K562 (cell line): ENCODE measurements around the gene ZNF787. TPM values are rescaled to one million over a fixed set of nuclear protein-coding genes. Genes with fewer than 3 reads are reported as not detected.

Experiments used
- CBX3 ChIP-seq, 2 experiments: IDR thresholded peaks; 1 replicate in 1 of 2; 2 replicates in 1 of 2; pipeline ENCODE4 v1.6.1; 2012; ENCODE audit warnings: inconsistent platforms in 2 of 2, low read length in 2 of 2, borderline replicate concordance in 1 of 2, control low read depth in 1 of 2
- HDGF ChIP-seq: fragments of 450-650 bp; IDR thresholded peaks from 2 replicates; pipeline ENCODE4 v1.6.1; 2016
- HNRNPK ChIP-seq: fragments of 200-400 bp; formaldehyde crosslinking; IDR thresholded peaks from one replicate; pipeline ENCODE4 v1.6.1; 2018; ENCODE audit warnings: mild to moderate bottlenecking, low read depth, low read length; ENCODE audit not compliant: poor library complexity, severe bottlenecking
- KLF13 ChIP-seq: fragments of 450-650 bp; IDR thresholded peaks from 2 replicates; pipeline ENCODE4 v1.6.1; 2016; ENCODE audit warnings: missing genetic modification characterization, low read depth, mild to moderate bottlenecking, missing compliant biosample characterization, moderate library complexity, borderline replicate concordance
- MECOM ChIP-seq: fragments of 250-450 bp; sonication (Bioruptor Pico); IDR thresholded peaks from 2 replicates; pipeline ENCODE4 v1.8.0; 2022; ENCODE audit warnings: inconsistent platforms
- TAF9B ChIP-seq: fragments of 450-650 bp; IDR thresholded peaks from 2 replicates; pipeline ENCODE4 v1.6.1; 2018; ENCODE audit warnings: mild to moderate bottlenecking; ENCODE audit not compliant: partially characterized antibody
- TRIM28 ChIP-seq: fragments of 450-650 bp; IDR thresholded peaks from 2 replicates; pipeline ENCODE4 v1.6.1; 2017
- ZC3H4 ChIP-seq: sonication (generic); formaldehyde crosslinking; IDR thresholded peaks from 2 replicates; pipeline ENCODE4 v1.9.0; 2021; ENCODE audit warnings: missing genetic modification reagents, borderline replicate concordance
- ZNF175 ChIP-seq: fragments of 200-800 bp; sonication (Bioruptor generic); IDR thresholded peaks from 2 replicates; pipeline ENCODE4 v1.6.1; 2016; ENCODE audit warnings: low read depth, mild to moderate bottlenecking, missing genetic modification characterization, missing compliant biosample characterization
- polyA plus RNA-seq, 8 experiments: library from polyadenylated mRNA; depleted of rRNA in 4 of 8; stranded (reverse) in 5 of 8; unstranded in 3 of 8; fragments of >200 nt; fragmentation: Nextera tagmentation in 2 of 8; fragmentation: Illumina TruSeq in 1 of 8; extraction: Ambion mirVana in 2 of 8; extraction: Trizol in 1 of 8; gene quantifications; 2 replicates each; pipeline versions ENCODE4 v1.2.1 to v1.2.3, GENCODE V29; 2011 to 2014; ENCODE audit warnings: inconsistent platforms in 1 of 8, missing spikeins in 1 of 8
- total RNA-seq, 7 experiments: library from RNA; depleted of rRNA in 6 of 7; stranded (reverse); fragments of >200 nt in 6 of 7; fragmentation: Illumina TruSeq in 2 of 7; extraction: Trizol in 2 of 7; gene quantifications; 2 replicates each; pipeline versions ENCODE4 v1.2.1 to v1.2.3, GENCODE V29; 2011 to 2021; ENCODE audit warnings: low replicate concordance in 1 of 7
- TF ChIP-seq, protein P1 (sequence below), 3 experiments: fragments of 200-800 bp in 1 of 3; sonication (Bioruptor generic) in 1 of 3; sonication (generic) in 1 of 3; formaldehyde crosslinking in 1 of 3; IDR thresholded peaks; 2 replicates each; pipeline versions ENCODE4 v1.6.1 to v1.8.0; 2016 to 2022; ENCODE audit warnings: mild to moderate bottlenecking in 2 of 3, missing compliant biosample characterization in 2 of 3, missing genetic modification characterization in 2 of 3, missing genetic modification reagents in 1 of 3
- TF ChIP-seq, protein P2 (sequence below): fragments of 450-650 bp; formaldehyde crosslinking; IDR thresholded peaks from 2 replicates; pipeline ENCODE4 v1.4.0; 2020; ENCODE audit warnings: mild to moderate bottlenecking, mixed read lengths
- TF ChIP-seq, protein P3 (sequence below): sonication (generic); formaldehyde crosslinking; IDR thresholded peaks from 2 replicates; pipeline ENCODE4 v1.8.1; 2023; ENCODE audit warnings: mild to moderate bottlenecking, missing genetic modification reagents
- TF ChIP-seq, protein P4 (sequence below): sonication (generic); formaldehyde crosslinking; IDR thresholded peaks from 2 replicates; pipeline ENCODE4 v1.8.0; 2022; ENCODE audit warnings: missing genetic modification reagents, mild to moderate bottlenecking, borderline replicate concordance
- TF ChIP-seq, protein P5 (sequence below): sonication (generic); formaldehyde crosslinking; IDR thresholded peaks from 2 replicates; pipeline ENCODE4 v1.8.1; 2023; ENCODE audit warnings: mild to moderate bottlenecking, missing genetic modification reagents

Gene ZNF787
- total and polyA plus RNA-seq, 9 of the 15 experiments (the other 6 are each of a cell fraction or from before 2014, with no cell fraction given) = 0.45 to 77.6 (median 7.3) TPM

DNA sequence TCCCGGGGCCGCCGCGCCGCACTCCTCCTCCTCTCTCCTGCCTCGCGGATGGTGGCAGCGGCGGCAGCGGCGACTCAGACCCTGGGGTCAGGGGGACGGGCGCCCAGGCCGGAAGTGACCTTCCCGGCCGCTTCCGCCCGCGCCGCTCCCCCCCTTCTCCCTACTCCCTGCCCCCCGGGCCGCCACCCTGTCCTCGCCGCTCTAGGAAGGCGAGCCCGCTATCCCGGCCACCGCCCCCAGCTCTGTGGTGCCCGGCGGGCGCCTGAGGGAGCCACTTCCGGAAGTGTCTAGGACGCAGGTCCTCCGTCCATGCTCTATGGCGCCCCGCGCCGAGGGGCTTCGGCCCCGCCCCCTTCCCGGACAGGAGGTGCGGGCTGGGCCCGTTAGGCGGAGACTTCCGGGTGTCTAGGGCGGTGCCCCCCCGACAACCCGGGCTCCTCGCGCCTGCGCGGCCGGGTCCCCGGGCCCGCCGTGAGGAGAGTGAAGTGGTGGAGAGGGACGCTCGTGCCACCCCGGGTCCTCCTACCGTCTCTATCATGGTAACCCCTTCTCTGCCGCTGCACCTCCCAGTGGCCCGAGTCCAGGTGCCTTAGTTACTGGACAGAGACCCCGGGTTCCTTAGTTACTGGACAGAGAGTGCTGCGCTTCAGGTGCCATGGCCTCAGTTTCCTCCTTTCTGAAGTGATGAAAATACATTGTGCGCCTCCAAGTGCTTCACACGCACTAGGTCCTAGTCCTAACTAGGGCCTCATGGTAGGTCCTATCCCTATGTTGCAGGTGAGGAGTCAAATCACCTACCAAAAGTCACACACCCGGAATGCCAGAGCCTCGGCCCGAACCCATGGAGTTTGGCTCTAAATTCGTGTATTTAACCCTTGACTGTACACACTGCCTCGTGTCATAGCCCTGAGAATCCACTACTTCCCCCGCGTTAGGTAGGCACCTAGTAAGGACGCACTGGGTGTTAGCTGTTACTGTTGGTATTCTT, at the start of gene ZNF787 (continued):
- TF ChIP-seq HDGF (no peak), TAF9B (peak; percentile 30), MECOM (no peak), HNRNPK (peak; percentile 56), CBX3 (IDR thresholded peaks at IDR 0.05; ENCODE audit: borderline replicate concordance in 1 of 2, low read length in 2 of 2) (no peak), ZC3H4 (CRISPR knock-in tag) (no peak), ZNF175 (no peak), KLF13 (peak; percentile 82), TRIM28 (no peak)
- TF ChIP-seq, protein P1, sequence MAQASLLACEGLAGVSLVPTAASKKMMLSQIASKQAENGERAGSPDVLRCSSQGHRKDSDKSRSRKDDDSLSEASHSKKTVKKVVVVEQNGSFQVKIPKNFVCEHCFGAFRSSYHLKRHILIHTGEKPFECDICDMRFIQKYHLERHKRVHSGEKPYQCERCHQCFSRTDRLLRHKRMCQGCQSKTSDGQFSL (CRISPR knock-in tag; IDR thresholded peaks at IDR 0.05) = peak; percentile 99
- TF ChIP-seq, protein P1 (tag; IDR thresholded peaks at IDR 0.05) = peak in 1 of 2 experiments; percentile 95; a peak in 2 of 4 replicates
- TF ChIP-seq, protein P2, sequence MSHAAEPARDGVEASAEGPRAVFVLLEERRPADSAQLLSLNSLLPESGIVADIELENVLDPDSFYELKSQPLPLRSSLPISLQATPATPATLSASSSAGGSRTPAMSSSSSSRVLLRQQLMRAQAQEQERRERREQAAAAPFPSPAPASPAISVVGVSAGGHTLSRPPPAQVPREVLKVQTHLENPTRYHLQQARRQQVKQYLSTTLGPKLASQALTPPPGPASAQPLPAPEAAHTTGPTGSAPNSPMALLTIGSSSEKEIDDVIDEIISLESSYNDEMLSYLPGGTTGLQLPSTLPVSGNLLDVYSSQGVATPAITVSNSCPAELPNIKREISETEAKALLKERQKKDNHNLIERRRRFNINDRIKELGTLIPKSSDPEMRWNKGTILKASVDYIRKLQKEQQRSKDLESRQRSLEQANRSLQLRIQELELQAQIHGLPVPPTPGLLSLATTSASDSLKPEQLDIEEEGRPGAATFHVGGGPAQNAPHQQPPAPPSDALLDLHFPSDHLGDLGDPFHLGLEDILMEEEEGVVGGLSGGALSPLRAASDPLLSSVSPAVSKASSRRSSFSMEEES (CRISPR knock-in tag) = no peak
- TF ChIP-seq, protein P3, sequence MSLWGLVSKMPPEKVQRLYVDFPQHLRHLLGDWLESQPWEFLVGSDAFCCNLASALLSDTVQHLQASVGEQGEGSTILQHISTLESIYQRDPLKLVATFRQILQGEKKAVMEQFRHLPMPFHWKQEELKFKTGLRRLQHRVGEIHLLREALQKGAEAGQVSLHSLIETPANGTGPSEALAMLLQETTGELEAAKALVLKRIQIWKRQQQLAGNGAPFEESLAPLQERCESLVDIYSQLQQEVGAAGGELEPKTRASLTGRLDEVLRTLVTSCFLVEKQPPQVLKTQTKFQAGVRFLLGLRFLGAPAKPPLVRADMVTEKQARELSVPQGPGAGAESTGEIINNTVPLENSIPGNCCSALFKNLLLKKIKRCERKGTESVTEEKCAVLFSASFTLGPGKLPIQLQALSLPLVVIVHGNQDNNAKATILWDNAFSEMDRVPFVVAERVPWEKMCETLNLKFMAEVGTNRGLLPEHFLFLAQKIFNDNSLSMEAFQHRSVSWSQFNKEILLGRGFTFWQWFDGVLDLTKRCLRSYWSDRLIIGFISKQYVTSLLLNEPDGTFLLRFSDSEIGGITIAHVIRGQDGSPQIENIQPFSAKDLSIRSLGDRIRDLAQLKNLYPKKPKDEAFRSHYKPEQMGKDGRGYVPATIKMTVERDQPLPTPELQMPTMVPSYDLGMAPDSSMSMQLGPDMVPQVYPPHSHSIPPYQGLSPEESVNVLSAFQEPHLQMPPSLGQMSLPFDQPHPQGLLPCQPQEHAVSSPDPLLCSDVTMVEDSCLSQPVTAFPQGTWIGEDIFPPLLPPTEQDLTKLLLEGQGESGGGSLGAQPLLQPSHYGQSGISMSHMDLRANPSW (CRISPR knock-in tag) = no peak
- TF ChIP-seq, protein P4, sequence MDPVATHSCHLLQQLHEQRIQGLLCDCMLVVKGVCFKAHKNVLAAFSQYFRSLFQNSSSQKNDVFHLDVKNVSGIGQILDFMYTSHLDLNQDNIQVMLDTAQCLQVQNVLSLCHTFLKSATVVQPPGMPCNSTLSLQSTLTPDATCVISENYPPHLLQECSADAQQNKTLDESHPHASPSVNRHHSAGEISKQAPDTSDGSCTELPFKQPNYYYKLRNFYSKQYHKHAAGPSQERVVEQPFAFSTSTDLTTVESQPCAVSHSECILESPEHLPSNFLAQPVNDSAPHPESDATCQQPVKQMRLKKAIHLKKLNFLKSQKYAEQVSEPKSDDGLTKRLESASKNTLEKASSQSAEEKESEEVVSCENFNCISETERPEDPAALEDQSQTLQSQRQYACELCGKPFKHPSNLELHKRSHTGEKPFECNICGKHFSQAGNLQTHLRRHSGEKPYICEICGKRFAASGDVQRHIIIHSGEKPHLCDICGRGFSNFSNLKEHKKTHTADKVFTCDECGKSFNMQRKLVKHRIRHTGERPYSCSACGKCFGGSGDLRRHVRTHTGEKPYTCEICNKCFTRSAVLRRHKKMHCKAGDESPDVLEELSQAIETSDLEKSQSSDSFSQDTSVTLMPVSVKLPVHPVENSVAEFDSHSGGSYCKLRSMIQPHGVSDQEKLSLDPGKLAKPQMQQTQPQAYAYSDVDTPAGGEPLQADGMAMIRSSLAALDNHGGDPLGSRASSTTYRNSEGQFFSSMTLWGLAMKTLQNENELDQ (CRISPR knock-in tag) = no peak
- TF ChIP-seq, protein P5, sequence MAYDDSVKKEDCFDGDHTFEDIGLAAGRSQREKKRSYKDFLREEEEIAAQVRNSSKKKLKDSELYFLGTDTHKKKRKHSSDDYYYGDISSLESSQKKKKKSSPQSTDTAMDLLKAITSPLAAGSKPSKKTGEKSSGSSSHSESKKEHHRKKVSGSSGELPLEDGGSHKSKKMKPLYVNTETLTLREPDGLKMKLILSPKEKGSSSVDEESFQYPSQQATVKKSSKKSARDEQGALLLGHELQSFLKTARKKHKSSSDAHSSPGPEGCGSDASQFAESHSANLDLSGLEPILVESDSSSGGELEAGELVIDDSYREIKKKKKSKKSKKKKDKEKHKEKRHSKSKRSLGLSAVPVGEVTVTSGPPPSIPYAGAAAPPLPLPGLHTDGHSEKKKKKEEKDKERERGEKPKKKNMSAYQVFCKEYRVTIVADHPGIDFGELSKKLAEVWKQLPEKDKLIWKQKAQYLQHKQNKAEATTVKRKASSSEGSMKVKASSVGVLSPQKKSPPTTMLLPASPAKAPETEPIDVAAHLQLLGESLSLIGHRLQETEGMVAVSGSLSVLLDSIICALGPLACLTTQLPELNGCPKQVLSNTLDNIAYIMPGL (CRISPR knock-in tag) = 0 out of 2 replicates have a peak, but pooled peaks have one; percentile 13
